ENCODE results near the gene PPIL4.

Gene PPIL4

GRCh38 chr6:149455031-149455732, 90.7 kb downstream of the PPIL4 start:
- H3K4me1 ChIP-seq, result peaks cover 25% of the 10 kb centered on the region
- no peak for TF ChIP-seq Cebpa-rat (IDR thresholded peaks at IDR 0.05)
- peak overlapping the region; percentile 36; the same call in 1 of the 2 replicates for H3K9ac ChIP-seq
- peak overlapping the region; percentile 61 for H3K4me2 ChIP-seq
- peak overlapping the region; percentile 45; the same call in 1 of the 2 replicates for H3K27ac ChIP-seq
- no peaks in the 10 kb centered on the region for H3K27me3 ChIP-seq
- no peak overlapping the region for H3K4me3 ChIP-seq
- H3K9me3 ChIP-seq, result peaks cover 5% of the 10 kb centered on the region; the same call in 1 of the 2 replicates
- H3K36me3 ChIP-seq, result peaks cover 100% of the 10 kb centered on the region
- peaks cover 47% of the 10 kb centered on the region for H4K20me1 ChIP-seq

Data from BLaER1 (cell line).